ENCODE data around the gene SYT7. TPM values are rescaled to one million over a fixed set of nuclear protein-coding genes. Genes with fewer than 3 reads are reported as not detected.
A peak's percentile ranks its signal among the peaks of the same experiment; 100 is the strongest.

The SYT7 gene
- 1 to 10 TPM; 2.0 to 3.4 TPM for total RNA-seq
- 4.0 TPM for polyA plus RNA-seq (2013, experiment 1 of 2)
- 3.2 TPM for polyA plus RNA-seq (2013, experiment 2 of 2)
- long read RNA-seq, experiment 1, result 0 reads
- long read RNA-seq, experiment 2, full-length matches to known transcripts, result 5 of 6 reads
- long read RNA-seq, experiment 2, partial matches to known transcripts, result 0 of 6 reads
- long read RNA-seq, experiment 2, other reads (novel, unspliced or antisense), result 1 of 6 reads
- long read RNA-seq, experiment 3, result 0 reads
- long read RNA-seq, experiment 4, result 0 reads

GRCh38 chr11:61581030-61581928, at the start of gene SYT7:
SYT7 (minus strand) TSS chr11:61581076; CDS start chr11:61580820, 256 bp downstream.
- Histone ChIP-seq H3K36me3 (ENCODE audit: control insufficient read depth, insufficient read depth, low read length) (no peaks in the 10 kb centered on the region), H3K27me3 (ENCODE audit: control insufficient read depth, insufficient read depth, low read length, poor library complexity, severe bottlenecking) (peaks cover 58% of the 10 kb centered on the region), H3K27ac (ENCODE audit: low read depth, low read length) (no peak within 1 kb of the TSS), H3K4me1 (ENCODE audit: control insufficient read depth, insufficient read depth, low read length) (no peaks in the 10 kb centered on the region), H3K4me3 (ENCODE audit: low read length) (peak within 1 kb of the TSS; percentile 65), H3K9ac (ENCODE audit: extremely low read depth, low read length, poor library complexity, severe bottlenecking) (no peak within 1 kb of the TSS), H3K9me3 (ENCODE audit: control insufficient read depth, low read length) (no peaks in the 10 kb centered on the region)
- Mint-ChIP-seq H3K9me3 (no peaks in the 10 kb centered on the region), H3K27me3 (ENCODE audit: insufficient read depth) (peaks cover 69% of the 10 kb centered on the region), H3K27ac (no peak within 1 kb of the TSS), H3K4me1 (peaks cover 8% of the 10 kb centered on the region), H3K36me3 (ENCODE audit: low read depth) (no peaks in the 10 kb centered on the region), H3K4me3 (peak within 1 kb of the TSS; percentile 49)
- TF ChIP-seq, protein P1, sequence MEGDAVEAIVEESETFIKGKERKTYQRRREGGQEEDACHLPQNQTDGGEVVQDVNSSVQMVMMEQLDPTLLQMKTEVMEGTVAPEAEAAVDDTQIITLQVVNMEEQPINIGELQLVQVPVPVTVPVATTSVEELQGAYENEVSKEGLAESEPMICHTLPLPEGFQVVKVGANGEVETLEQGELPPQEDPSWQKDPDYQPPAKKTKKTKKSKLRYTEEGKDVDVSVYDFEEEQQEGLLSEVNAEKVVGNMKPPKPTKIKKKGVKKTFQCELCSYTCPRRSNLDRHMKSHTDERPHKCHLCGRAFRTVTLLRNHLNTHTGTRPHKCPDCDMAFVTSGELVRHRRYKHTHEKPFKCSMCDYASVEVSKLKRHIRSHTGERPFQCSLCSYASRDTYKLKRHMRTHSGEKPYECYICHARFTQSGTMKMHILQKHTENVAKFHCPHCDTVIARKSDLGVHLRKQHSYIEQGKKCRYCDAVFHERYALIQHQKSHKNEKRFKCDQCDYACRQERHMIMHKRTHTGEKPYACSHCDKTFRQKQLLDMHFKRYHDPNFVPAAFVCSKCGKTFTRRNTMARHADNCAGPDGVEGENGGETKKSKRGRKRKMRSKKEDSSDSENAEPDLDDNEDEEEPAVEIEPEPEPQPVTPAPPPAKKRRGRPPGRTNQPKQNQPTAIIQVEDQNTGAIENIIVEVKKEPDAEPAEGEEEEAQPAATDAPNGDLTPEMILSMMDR (conservative IDR thresholded peaks at IDR 0.05), result peak; percentile 42
- peak; percentile 100 for DNase-seq
- WGBS, 2 experiments (ENCODE audit: insufficient coverage in 1 of 2, insufficient read length in 1 of 2), result 2 to 3% methylated on average over 21 to 96 of the region's 96 CpGs

DNA sequence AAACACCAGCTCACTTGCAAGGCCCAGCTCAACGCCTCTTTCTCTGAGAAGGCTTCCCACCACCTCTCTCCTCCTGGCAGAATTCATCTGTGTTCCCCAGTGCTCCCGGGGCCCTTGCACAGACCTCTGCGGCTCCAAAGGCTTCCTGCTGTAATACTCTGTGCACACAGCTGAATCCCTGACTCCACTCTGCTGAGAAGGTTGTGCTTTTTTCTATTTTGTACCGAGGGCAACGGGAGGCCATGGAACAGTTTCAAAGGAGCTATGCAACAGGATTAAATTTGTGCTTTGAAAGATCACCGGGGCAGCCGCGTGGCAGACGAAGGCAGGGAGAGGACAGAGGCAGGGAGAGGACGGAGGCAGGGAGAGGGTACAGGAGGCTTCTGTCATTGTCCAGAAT, 49.2 kb upstream of the SYT7 start:
- H3K4me3 Mint-ChIP-seq, result no peak overlapping the region
- no peaks in the 10 kb centered on the region for H3K9me3 ChIP-seq (ENCODE audit: control insufficient read depth, low read length)
- DNase-seq, result no peak
- WGBS, 2 experiments (ENCODE audit: insufficient coverage in 1 of 2, insufficient read length in 1 of 2), result 77 to 87% methylated on average over 10 of the region's 10 CpGs
- no peaks in the 10 kb centered on the region for H3K36me3 Mint-ChIP-seq (ENCODE audit: low read depth)
- H3K4me1 Mint-ChIP-seq, result peaks cover 9% of the 10 kb centered on the region
- H3K4me1 ChIP-seq (ENCODE audit: control insufficient read depth, insufficient read depth, low read length), result no peaks in the 10 kb centered on the region
- TF ChIP-seq, protein P1 (conservative IDR thresholded peaks at IDR 0.05), result no peak
- H3K9ac ChIP-seq (ENCODE audit: extremely low read depth, low read length, poor library complexity, severe bottlenecking), result no peak overlapping the region
- H3K36me3 ChIP-seq (ENCODE audit: control insufficient read depth, insufficient read depth, low read length), result no peaks in the 10 kb centered on the region
- no peaks in the 10 kb centered on the region for H3K27me3 ChIP-seq (ENCODE audit: control insufficient read depth, insufficient read depth, low read length, poor library complexity, severe bottlenecking)
- no peaks in the 10 kb centered on the region for H3K27me3 Mint-ChIP-seq (ENCODE audit: insufficient read depth)
- peak overlapping the region; percentile 53 for H3K27ac ChIP-seq (ENCODE audit: low read depth, low read length)
- no peaks in the 10 kb centered on the region for H3K9me3 Mint-ChIP-seq
- H3K4me3 ChIP-seq (ENCODE audit: low read length), result no peak overlapping the region
- H3K27ac Mint-ChIP-seq, result no peak overlapping the region

DNA sequence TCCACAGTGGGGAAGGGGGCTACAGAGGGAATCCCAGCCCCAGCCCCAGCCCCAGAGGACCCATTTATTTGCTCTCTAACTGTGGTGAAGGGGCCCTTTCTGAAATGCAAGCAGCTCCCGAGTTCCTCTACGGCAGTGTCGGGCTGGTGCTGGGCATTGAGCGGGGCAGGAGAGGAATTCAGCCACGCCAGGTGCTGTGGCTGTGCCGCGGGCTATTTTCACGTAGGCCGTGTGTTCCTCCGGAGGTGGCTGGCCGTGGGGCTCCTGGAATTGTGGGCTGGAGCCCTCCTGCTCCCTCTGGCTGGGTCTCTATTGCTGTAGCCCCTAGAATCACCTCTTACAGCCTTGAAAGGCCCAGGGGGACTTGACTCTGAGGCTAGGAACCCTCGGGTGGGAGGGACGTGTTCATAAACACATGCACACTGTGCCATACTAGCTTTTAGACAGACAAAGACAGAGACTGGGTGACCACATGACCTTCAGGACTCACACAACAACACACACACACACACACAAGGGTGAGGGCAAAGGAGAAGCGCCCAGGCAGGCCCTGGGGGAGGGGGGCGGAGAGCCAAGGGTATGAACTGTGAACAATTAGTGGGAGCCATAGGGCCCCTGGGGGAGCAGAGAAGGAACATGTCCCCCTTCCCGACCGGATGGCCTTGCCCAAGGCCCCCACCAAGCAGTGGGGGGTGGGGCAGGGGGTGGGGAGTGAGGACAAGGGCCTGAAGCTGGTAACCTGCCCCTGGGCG, 48.4 kb upstream of the SYT7 start:
- H3K9me3 ChIP-seq (ENCODE audit: control insufficient read depth, low read length), result no peaks in the 10 kb centered on the region
- no peak overlapping the region for H3K9ac ChIP-seq (ENCODE audit: extremely low read depth, low read length, poor library complexity, severe bottlenecking)
- WGBS, 2 experiments (ENCODE audit: insufficient coverage in 1 of 2, insufficient read length in 1 of 2), result 91 to 97% methylated on average over 10 to 18 of the region's 18 CpGs
- no peak for DNase-seq
- TF ChIP-seq, protein P1 (conservative IDR thresholded peaks at IDR 0.05), result no peak
- H3K4me3 ChIP-seq (ENCODE audit: low read length), result no peak overlapping the region
- no peak overlapping the region for H3K27ac ChIP-seq (ENCODE audit: low read depth, low read length)
- H3K27me3 ChIP-seq (ENCODE audit: control insufficient read depth, insufficient read depth, low read length, poor library complexity, severe bottlenecking), result no peaks in the 10 kb centered on the region
- H3K4me3 Mint-ChIP-seq, result no peak overlapping the region
- peak overlapping the region; percentile 15 for H3K27ac Mint-ChIP-seq
- H3K36me3 Mint-ChIP-seq (ENCODE audit: low read depth), result no peaks in the 10 kb centered on the region
- H3K9me3 Mint-ChIP-seq, result no peaks in the 10 kb centered on the region
- H3K27me3 Mint-ChIP-seq (ENCODE audit: insufficient read depth), result no peaks in the 10 kb centered on the region
- H3K36me3 ChIP-seq (ENCODE audit: control insufficient read depth, insufficient read depth, low read length), result no peaks in the 10 kb centered on the region
- peaks cover 9% of the 10 kb centered on the region for H3K4me1 Mint-ChIP-seq
- H3K4me1 ChIP-seq (ENCODE audit: control insufficient read depth, insufficient read depth, low read length), result no peaks in the 10 kb centered on the region

Data from endodermal cell (in vitro differentiated cells).